Esophagus muscularis mucosa (tissue), 4 donors: ENCODE data around the gene ASTN2. TPM values are rescaled to one million over a fixed set of nuclear protein-coding genes. Genes with fewer than 3 reads are reported as not detected.

Source experiments
- DNase-seq: peaks from one replicate; pipeline ENCODE4 v3.0.0-alpha.2; 2017; ENCODE audit errors: extremely low spot score
- H3K27ac ChIP-seq, 4 donors: fragments of 200-600 bp; sonication (generic); replicated peaks in 1 of 4; 1 replicate in 3 of 4; 2 replicates in 1 of 4; pipeline ENCODE4 v1.5.1; 2016 to 2019; ENCODE audit warnings: mild to moderate bottlenecking in 1 of 4
- H3K27me3 ChIP-seq, 4 donors: fragments of 200-600 bp; sonication (generic); one replicate each; pipeline versions ENCODE4 v1.5.1 to v1.6.0; 2016 to 2019
- H3K36me3 ChIP-seq, 4 donors: fragments of 200-600 bp; sonication (generic); one replicate each; pipeline ENCODE4 v1.5.1; 2016 to 2019
- H3K4me1 ChIP-seq, 4 donors: fragments of 200-600 bp; sonication (generic); one replicate each; pipeline ENCODE4 v1.5.1; 2016 to 2019
- H3K4me3 ChIP-seq, 4 donors: fragments of 200-600 bp; sonication (generic); 1 replicate in 2 of 4; 2 replicates in 2 of 4; pipeline ENCODE4 v1.5.1; 2016 to 2019; ENCODE audit warnings: mild to moderate bottlenecking in 4 of 4, moderate library complexity in 1 of 4
- H3K9me3 ChIP-seq, 4 donors: fragments of 200-600 bp; sonication (generic); 1 replicate in 3 of 4; 2 replicates in 1 of 4; pipeline ENCODE4 v1.5.1; 2016 to 2019
- CTCF ChIP-seq, 3 experiments: fragments of 200-600 bp in 2 of 3; fragments of 450-650 bp in 1 of 3; sonication (generic) in 2 of 3; IDR thresholded peaks; one replicate each; pipeline ENCODE4 v1.5.1; 2017 to 2019; ENCODE audit warnings: antibody characterized with exemption in 3 of 3, mild to moderate bottlenecking in 2 of 3, moderate library complexity in 1 of 3
- EP300 ChIP-seq: sonication (generic); formaldehyde crosslinking; IDR thresholded peaks from one replicate; pipeline ENCODE4 v1.6.1; 2017; ENCODE audit warnings: antibody characterized with exemption
- POLR2A ChIP-seq: fragments of 450-650 bp; IDR thresholded peaks from one replicate; pipeline ENCODE4 v1.6.1; 2017; ENCODE audit warnings: antibody characterized with exemption, moderate library complexity, mild to moderate bottlenecking, low read depth
- POLR2AphosphoS5 ChIP-seq, 2 donors: sonication (generic); formaldehyde crosslinking; IDR thresholded peaks; one replicate each; pipeline ENCODE4 v1.6.1; 2017; ENCODE audit warnings: antibody characterized with exemption in 2 of 2
- WGBS: methylation state at CpG from one replicate; pipeline ENCODE4 v1.1.5; 2018; 5-methylcytosine and 5-hydroxymethylcytosine counted together
- intact Hi-C: fragments of 100-400 bp; cut with DNase I; formaldehyde crosslinking; loops from one replicate; pipeline ENCODE4 v1.15.1; 2023
- total RNA-seq, 4 donors: library from RNA; depleted of rRNA; stranded (reverse); fragments of >200 nt; gene quantifications; one replicate each; pipeline versions ENCODE4 v1.1.0 to v1.2.1, GENCODE V29; 2016

The ASTN2 gene
- total RNA-seq, 4 donors from 2014 or later: 4.2 to 6.9 (median 5.5) TPM

- H3K27me3 ChIP-seq: no peaks in the 10 kb centered on the region
- H3K9me3 ChIP-seq: no peaks in the 10 kb centered on the region
- H3K4me1 ChIP-seq: peaks cover 0 to 6% (median 3%) of the 10 kb centered on the region in 4 donors
- no peak overlapping the region for H3K27ac ChIP-seq
- TF ChIP-seq POLR2A (no peak), POLR2AphosphoS5 (IDR thresholded peaks at IDR 0.05) (no peak), CTCF (IDR thresholded peaks at IDR 0.05) (no peak), EP300 (no peak)
- intact Hi-C loops: no loop called here
- H3K36me3 ChIP-seq: no peaks in the 10 kb centered on the region
- peak; percentile 8 for DNase-seq
- WGBS: 60% methylated on average over 4 of the region's 4 CpGs
- H3K4me3 ChIP-seq: no peak overlapping the region
Measured at GRCh38 chr9:117088140-117088539, 326.7 kb downstream of the ASTN2 start.

GRCh38 chr9:117084221-117084620 lies 330.6 kb downstream of the ASTN2 start:
- WGBS: 75% methylated on average over 4 of the region's 4 CpGs
- TF ChIP-seq EP300: no peak
- TF ChIP-seq POLR2A: no peak
- no peak for TF ChIP-seq POLR2AphosphoS5 (IDR thresholded peaks at IDR 0.05)
- TF ChIP-seq CTCF (IDR thresholded peaks at IDR 0.05): no peak
- intact Hi-C loops: no loop called here
- Histone ChIP-seq H3K4me1 (no peaks in the 10 kb centered on the region), H3K27ac (no peak overlapping the region), H3K36me3 (no peaks in the 10 kb centered on the region), H3K27me3 (no peaks in the 10 kb centered on the region), H3K9me3 (no peaks in the 10 kb centered on the region), H3K4me3 (no peak overlapping the region)
- DNase-seq: no peak

- 41% methylated on average over 8 of the region's 8 CpGs for WGBS
Measured at GRCh38 chr9:117083559-117083958, 331.3 kb downstream of the ASTN2 start.

GRCh38 chr9:117081641-117082317 lies 333.1 kb downstream of the ASTN2 start:
- Histone ChIP-seq H3K27ac (no peak overlapping the region), H3K4me3 (no peak overlapping the region), H3K27me3 (no peaks in the 10 kb centered on the region), H3K9me3 (no peaks in the 10 kb centered on the region), H3K36me3 (no peaks in the 10 kb centered on the region), H3K4me1 (no peaks in the 10 kb centered on the region)
- TF ChIP-seq EP300 (no peak), POLR2AphosphoS5 (IDR thresholded peaks at IDR 0.05) (no peak), CTCF (IDR thresholded peaks at IDR 0.05) (no peak), POLR2A (no peak)
- intact Hi-C loops: no loop called here
- DNase-seq: no peak
- 35% methylated on average over 5 of the region's 5 CpGs for WGBS

More at GRCh38 chr9:117083559-117083958, 331.3 kb downstream of the ASTN2 start:
- Histone ChIP-seq H3K9me3 (no peaks in the 10 kb centered on the region), H3K36me3 (no peaks in the 10 kb centered on the region), H3K4me3 (no peak overlapping the region), H3K27ac (no peak overlapping the region), H3K4me1 (no peaks in the 10 kb centered on the region), H3K27me3 (no peaks in the 10 kb centered on the region)
- intact Hi-C loops: no loop called here
- DNase-seq: no peak
- TF ChIP-seq EP300 (no peak), POLR2AphosphoS5 (IDR thresholded peaks at IDR 0.05) (no peak), POLR2A (no peak)

GRCh38 chr9:117080765-117081390 lies 334.0 kb downstream of the ASTN2 start:
- H3K27me3 ChIP-seq: no peaks in the 10 kb centered on the region
- no peaks in the 10 kb centered on the region for H3K9me3 ChIP-seq
- TF ChIP-seq POLR2AphosphoS5 (IDR thresholded peaks at IDR 0.05) (no peak), EP300 (no peak), CTCF (IDR thresholded peaks at IDR 0.05) (no peak), POLR2A (no peak)
- no peak overlapping the region for H3K4me3 ChIP-seq
- DNase-seq: no peak
- intact Hi-C loops: no loop called here
- no peaks in the 10 kb centered on the region for H3K4me1 ChIP-seq
- H3K36me3 ChIP-seq: no peaks in the 10 kb centered on the region
- WGBS: 37% methylated on average over 2 of the region's 2 CpGs
- no peak overlapping the region for H3K27ac ChIP-seq
